ENCODE measurements around the gene LMAN1L.

GRCh38 chr15:74825866-74826265 lies 13.2 kb downstream of the LMAN1L start:
- TF ChIP-seq POLR2A (IDR thresholded peaks at IDR 0.05; ENCODE audit: low read depth, low read length) (no peak), POLR2AphosphoS5 (IDR thresholded peaks at IDR 0.05; ENCODE audit: low read depth, low read length) (no peak)

All from GM12891 (cell line).